T-cell (primary cell): ENCODE measurements around the gene CPXCR1. TPM values are rescaled to one million over a fixed set of nuclear protein-coding genes. Genes with fewer than 3 reads are reported as not detected.
"Not testable (repeated sequence)": the region's sequence is repeated elsewhere in the genome, so short reads cannot be mapped to it uniquely, and the experiment has no call there.

Experiments used
- ATAC-seq, 4 experiments: fragments of 200-7000 bp in 3 of 4; fragments of 150-1000 bp in 1 of 4; cut with Tn5 transposase; replicated peaks in 1 of 4; 1 replicate in 3 of 4; 2 replicates in 1 of 4; pipeline ENCODE4 v1.10.0; 2021; ENCODE audit warnings: moderate library complexity in 3 of 4, mild to moderate bottlenecking in 2 of 4, moderate number of reproducible peaks in 1 of 4
- CTCF ChIA-PET, 2 donors: fragments of 300-600 bp; sonication (Branson Sonifier 250); formaldehyde crosslinking; loops; one replicate each; lab custom pipeline; 2022; ENCODE audit warnings: antibody characterized with exemption in 2 of 2; lab: Charles Lee
- POLR2A ChIA-PET, 2 donors: fragments of 300-600 bp; sonication (Branson Sonifier 250); formaldehyde crosslinking; loops; one replicate each; lab custom pipeline; 2022; ENCODE audit warnings: antibody characterized with exemption in 2 of 2; lab: Charles Lee
- DNase-seq, 35 experiments: peaks; one replicate each; pipeline versions ENCODE4 v3.0.0 to v3.0.0-alpha.2; 2013 to 2023
- H3K27ac ChIP-seq: one replicate; pipeline ENCODE4 v1.5.1; 2013; ENCODE audit warnings: low read length
- H3K27me3 ChIP-seq, 2 experiments: replicated peaks in 1 of 2; 1 replicate in 1 of 2; 2 replicates in 1 of 2; pipeline versions ENCODE4 v1.6.1 to v1.7.0; 2013; ENCODE audit warnings: low read length in 1 of 2, mixed read lengths in 1 of 2; ENCODE audit not compliant: control insufficient read depth in 2 of 2, insufficient read depth in 2 of 2; ENCODE audit errors: extremely low read depth in 1 of 2
- H3K36me3 ChIP-seq, 2 donors: 1 replicate in 1 of 2; 2 replicates in 1 of 2; pipeline versions ENCODE4 v1.6.1 to v1.7.0; 2013; ENCODE audit warnings: low read length in 1 of 2; ENCODE audit not compliant: control insufficient read depth in 2 of 2, insufficient read depth in 1 of 2; ENCODE audit errors: extremely low read depth in 1 of 2
- H3K4me1 ChIP-seq, 2 experiments: 1 replicate in 1 of 2; 2 replicates in 1 of 2; pipeline versions ENCODE4 v1.6.1 to v1.7.0; 2013; ENCODE audit warnings: low read length in 2 of 2, mixed read lengths in 1 of 2; ENCODE audit not compliant: insufficient read depth in 2 of 2, control insufficient read depth in 1 of 2; ENCODE audit errors: extremely low read depth in 1 of 2
- H3K4me3 ChIP-seq, 2 donors: 1 replicate in 1 of 2; 2 replicates in 1 of 2; pipeline versions ENCODE4 v1.5.1 to v1.7.0; 2013; ENCODE audit warnings: mild to moderate bottlenecking in 2 of 2, low read length in 1 of 2, moderate library complexity in 1 of 2; ENCODE audit not compliant: control insufficient read depth in 1 of 2; ENCODE audit errors: extremely low read depth in 1 of 2
- H3K9me3 ChIP-seq: 2 replicates; pipeline ENCODE4 v1.7.0; 2013
- H3K27ac Mint-ChIP-seq, 2 donors: one replicate each; pipeline ENCODE4 v1.8.0; 2020 to 2021; ENCODE audit warnings: mild to moderate bottlenecking in 2 of 2, mixed read lengths in 2 of 2
- H3K27me3 Mint-ChIP-seq, 2 donors: one replicate each; pipeline ENCODE4 v1.8.0; 2021 to 2022; ENCODE audit warnings: mixed read lengths in 2 of 2
- H3K36me3 Mint-ChIP-seq: one replicate; pipeline ENCODE4 v1.8.0; 2021; ENCODE audit warnings: mixed read lengths
- H3K4me1 Mint-ChIP-seq, 3 donors: one replicate each; pipeline ENCODE4 v1.8.0; 2020 to 2022; ENCODE audit warnings: mixed read lengths in 3 of 3, mild to moderate bottlenecking in 1 of 3
- H3K4me3 Mint-ChIP-seq, 3 donors: one replicate each; pipeline ENCODE4 v1.8.0; 2020 to 2022; ENCODE audit warnings: mild to moderate bottlenecking in 3 of 3, mixed read lengths in 3 of 3, moderate library complexity in 3 of 3
- H3K9me3 Mint-ChIP-seq, 3 donors: one replicate each; pipeline ENCODE4 v1.8.0; 2020 to 2022; ENCODE audit warnings: mixed read lengths in 3 of 3
- WGBS: methylation state at CpG from one replicate; pipeline ENCODE4 v1.1.5; 2013; ENCODE audit warnings: missing lambda C conversion rate; ENCODE audit not compliant: insufficient coverage; 5-methylcytosine and 5-hydroxymethylcytosine counted together
- total RNA-seq, 35 experiments: library from RNA in 6 of 35; stranded (reverse) in 6 of 35; fragments of 120-200 nt in 1 of 35; gene quantifications; one replicate each; pipeline versions ENCODE4 v1.2.1 to v1.2.4 and lab custom pipeline; 2013 to 2026

Gene CPXCR1
- total RNA-seq: not detected
- not detected for total RNA-seq (2013)
- 0 to 0.06 (median 0) reads per million in 29 experiments for total RNA-seq (lab: John Stamatoyannopoulos, UW)

DNA sequence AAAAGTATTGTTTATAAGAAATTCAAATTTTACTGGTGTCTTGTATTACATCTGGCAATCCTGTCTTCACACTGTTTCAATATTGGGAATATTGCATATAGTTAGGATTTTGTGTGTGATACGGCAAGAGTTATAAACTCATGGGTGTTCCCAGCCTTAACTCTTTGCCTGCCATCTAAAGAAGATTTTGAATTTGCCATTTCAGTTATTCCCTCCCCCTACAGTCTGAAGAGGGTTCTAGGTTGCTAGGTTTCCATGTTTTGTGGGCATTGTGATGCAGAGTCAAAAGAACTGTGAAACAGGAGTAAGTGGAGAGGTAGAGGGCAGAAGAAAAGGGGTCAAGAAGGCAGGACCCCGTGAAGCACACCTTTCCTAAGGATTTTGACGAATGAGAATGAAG lies at the start of gene CPXCR1:
TSS of gene CPXCR1 (plus strand) at position 301 of the 400 bp plus-strand sequence. CDS start 6,190 bp downstream, outside the sequence.
- no peak for DNase-seq
- no peaks in the 10 kb centered on the region for H3K27me3 ChIP-seq

GRCh38 chrX:88735835-88736234 lies 11.2 kb upstream of the CPXCR1 start:
- no peaks in the 10 kb centered on the region for H3K27me3 Mint-ChIP-seq
- 43% methylated on average over 3 of the region's 4 CpGs for WGBS
- no peaks in the 10 kb centered on the region for H3K4me1 Mint-ChIP-seq
- no peaks in the 10 kb centered on the region for H3K27me3 ChIP-seq
- no peak for ATAC-seq
- H3K27ac ChIP-seq: no peak overlapping the region
- no peaks in the 10 kb centered on the region for H3K4me1 ChIP-seq
- no peaks in the 10 kb centered on the region for H3K36me3 Mint-ChIP-seq
- no peaks in the 10 kb centered on the region for H3K9me3 Mint-ChIP-seq
- POLR2A ChIA-PET: no interaction called here
- no peaks in the 10 kb centered on the region for H3K36me3 ChIP-seq
- no peak overlapping the region for H3K4me3 Mint-ChIP-seq
- CTCF ChIA-PET: no interaction called here
- no peak for DNase-seq
- H3K9me3 ChIP-seq: no peaks in the 10 kb centered on the region
- H3K4me3 ChIP-seq: no peak overlapping the region
- no peak overlapping the region for H3K27ac Mint-ChIP-seq

More for the DNA sequence above, at the start of gene CPXCR1:
- Mint-ChIP-seq H3K9me3 (peaks cover 0 to 4% (median 0%) of the 10 kb centered on the region in 3 donors), H3K36me3 (no peaks in the 10 kb centered on the region), H3K4me1 (no peaks in the 10 kb centered on the region), H3K4me3 (no peak within 1 kb of the TSS), H3K27me3 (no peaks in the 10 kb centered on the region), H3K27ac (no peak within 1 kb of the TSS)
- ChIA-PET POLR2A (no interaction called here), CTCF (no interaction called here)
- Histone ChIP-seq H3K4me1 (no peaks in the 10 kb centered on the region), H3K27ac (no peak within 1 kb of the TSS), H3K9me3 (no peaks in the 10 kb centered on the region), H3K36me3 (no peaks in the 10 kb centered on the region), H3K4me3 (no peak within 1 kb of the TSS)
- ATAC-seq: no peak
- WGBS: no CpG with 5 or more reads among the region's 3 CpGs

GRCh38 chrX:88746215-88746614 lies 810 bp upstream of the CPXCR1 start:
- H3K36me3 ChIP-seq, H3K9me3 ChIP-seq, H3K4me1 Mint-ChIP-seq, H3K27ac Mint-ChIP-seq, CTCF ChIA-PET, H3K27ac ChIP-seq, H3K4me3 Mint-ChIP-seq, H3K36me3 Mint-ChIP-seq, POLR2A ChIA-PET, ATAC-seq, H3K27me3 Mint-ChIP-seq, H3K4me3 ChIP-seq, H3K4me1 ChIP-seq, DNase-seq, H3K9me3 Mint-ChIP-seq, H3K27me3 ChIP-seq: not testable (repeated sequence)
- WGBS: 80% methylated on average over 2 of the region's 11 CpGs

- H3K4me3 ChIP-seq, H3K36me3 Mint-ChIP-seq, DNase-seq, H3K4me3 Mint-ChIP-seq, H3K9me3 Mint-ChIP-seq, POLR2A ChIA-PET, H3K9me3 ChIP-seq, H3K27me3 Mint-ChIP-seq, H3K27ac ChIP-seq, H3K27me3 ChIP-seq, H3K4me1 ChIP-seq, H3K27ac Mint-ChIP-seq, CTCF ChIA-PET, H3K36me3 ChIP-seq, H3K4me1 Mint-ChIP-seq, ATAC-seq: not testable (repeated sequence)
- WGBS: no CpG with 5 or more reads among the region's 5 CpGs
Observed at GRCh38 chrX:88752339-88752738, 5.3 kb downstream of the CPXCR1 start.

DNA sequence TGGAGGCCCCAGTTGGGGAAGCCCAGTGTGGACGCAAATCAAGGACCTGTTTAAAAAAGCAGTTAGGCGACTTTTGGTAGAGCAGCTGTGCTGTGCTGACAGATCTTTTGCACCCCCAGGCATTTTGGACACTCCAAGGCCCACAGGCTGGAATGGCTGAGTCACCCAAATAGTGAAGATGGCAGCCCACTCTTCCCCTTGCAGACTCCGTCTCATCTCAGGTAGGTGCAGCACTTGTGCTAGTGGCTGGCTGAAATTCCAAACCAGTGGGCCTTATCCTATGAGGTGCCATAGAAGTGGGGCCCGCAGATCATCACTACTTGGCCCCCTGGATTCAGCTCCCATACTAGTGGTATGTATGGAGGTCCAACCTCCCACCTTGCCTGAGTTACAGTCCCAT lies 42.8 kb downstream of the CPXCR1 start:
- ChIA-PET POLR2A (interaction anchor here in 1 of 2 donors (0.6 kb wide), 1 partner anchor 39 kb away, joined by 3 read pairs; no protein-coding TSS in a partner anchor), CTCF (no interaction called here)
- no peaks in the 10 kb centered on the region for H3K36me3 Mint-ChIP-seq
- DNase-seq: no peak
- Histone ChIP-seq H3K4me3 (no peak overlapping the region), H3K9me3 (no peaks in the 10 kb centered on the region), H3K27ac (no peak overlapping the region), H3K4me1 (no peaks in the 10 kb centered on the region), H3K27me3 (no peaks in the 10 kb centered on the region), H3K36me3 (no peaks in the 10 kb centered on the region)
- H3K27me3 Mint-ChIP-seq: no peaks in the 10 kb centered on the region
- peaks cover 0 to 14% (median 4%) of the 10 kb centered on the region in 3 donors for H3K9me3 Mint-ChIP-seq
- no peaks in the 10 kb centered on the region for H3K4me1 Mint-ChIP-seq
- no CpG with 5 or more reads among the region's 4 CpGs for WGBS
- ATAC-seq: no peak
- no peak overlapping the region for H3K4me3 Mint-ChIP-seq
- H3K27ac Mint-ChIP-seq: no peak overlapping the region
